ENCODE data around the gene PITHD1.

GRCh38 chr1:23807453-23807852 lies 29.2 kb downstream of the PITHD1 start:
- TF ChIP-seq, protein P1, sequence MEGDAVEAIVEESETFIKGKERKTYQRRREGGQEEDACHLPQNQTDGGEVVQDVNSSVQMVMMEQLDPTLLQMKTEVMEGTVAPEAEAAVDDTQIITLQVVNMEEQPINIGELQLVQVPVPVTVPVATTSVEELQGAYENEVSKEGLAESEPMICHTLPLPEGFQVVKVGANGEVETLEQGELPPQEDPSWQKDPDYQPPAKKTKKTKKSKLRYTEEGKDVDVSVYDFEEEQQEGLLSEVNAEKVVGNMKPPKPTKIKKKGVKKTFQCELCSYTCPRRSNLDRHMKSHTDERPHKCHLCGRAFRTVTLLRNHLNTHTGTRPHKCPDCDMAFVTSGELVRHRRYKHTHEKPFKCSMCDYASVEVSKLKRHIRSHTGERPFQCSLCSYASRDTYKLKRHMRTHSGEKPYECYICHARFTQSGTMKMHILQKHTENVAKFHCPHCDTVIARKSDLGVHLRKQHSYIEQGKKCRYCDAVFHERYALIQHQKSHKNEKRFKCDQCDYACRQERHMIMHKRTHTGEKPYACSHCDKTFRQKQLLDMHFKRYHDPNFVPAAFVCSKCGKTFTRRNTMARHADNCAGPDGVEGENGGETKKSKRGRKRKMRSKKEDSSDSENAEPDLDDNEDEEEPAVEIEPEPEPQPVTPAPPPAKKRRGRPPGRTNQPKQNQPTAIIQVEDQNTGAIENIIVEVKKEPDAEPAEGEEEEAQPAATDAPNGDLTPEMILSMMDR (IDR thresholded peaks at IDR 0.05; ENCODE audit: insufficient read depth, low read depth, low read length), result no peak
- TF ChIP-seq EZH2 (IDR thresholded peaks at IDR 0.05; ENCODE audit: insufficient read depth, low read length), result no peak
